BLaER1 (cell line): ENCODE measurements around the gene PPP6R1.

ENCODE experiments used
- H3K27ac ChIP-seq: shearing (Covaris generic); formaldehyde crosslinking; 2 replicates; pipeline ENCODE4 v1.8.1; 2022
- H3K27me3 ChIP-seq: shearing (Covaris generic); formaldehyde crosslinking; 2 replicates; pipeline ENCODE4 v1.8.1; 2022
- H3K36me3 ChIP-seq: shearing (Covaris generic); formaldehyde crosslinking; 2 replicates; pipeline ENCODE4 v1.8.1; 2022
- H3K4me1 ChIP-seq: shearing (Covaris generic); formaldehyde crosslinking; 2 replicates; pipeline ENCODE4 v1.8.1; 2022
- H3K4me2 ChIP-seq: shearing (Covaris generic); formaldehyde crosslinking; 2 replicates; pipeline ENCODE4 v1.8.1; 2022
- H3K4me3 ChIP-seq: shearing (Covaris generic); formaldehyde crosslinking; 2 replicates; pipeline ENCODE4 v1.8.1; 2022
- H3K9ac ChIP-seq: shearing (Covaris generic); formaldehyde crosslinking; 2 replicates; pipeline ENCODE4 v1.8.1; 2022
- H3K9me3 ChIP-seq: shearing (Covaris generic); formaldehyde crosslinking; 2 replicates; pipeline ENCODE4 v1.8.1; 2022
- H4K20me1 ChIP-seq: shearing (Covaris generic); formaldehyde crosslinking; 2 replicates; pipeline ENCODE4 v1.8.1; 2022
- Cebpa-rat ChIP-seq: shearing (Covaris generic); IDR thresholded peaks from 2 replicates; pipeline ENCODE4 v1.8.1; 2022

PPP6R1 gene

DNA sequence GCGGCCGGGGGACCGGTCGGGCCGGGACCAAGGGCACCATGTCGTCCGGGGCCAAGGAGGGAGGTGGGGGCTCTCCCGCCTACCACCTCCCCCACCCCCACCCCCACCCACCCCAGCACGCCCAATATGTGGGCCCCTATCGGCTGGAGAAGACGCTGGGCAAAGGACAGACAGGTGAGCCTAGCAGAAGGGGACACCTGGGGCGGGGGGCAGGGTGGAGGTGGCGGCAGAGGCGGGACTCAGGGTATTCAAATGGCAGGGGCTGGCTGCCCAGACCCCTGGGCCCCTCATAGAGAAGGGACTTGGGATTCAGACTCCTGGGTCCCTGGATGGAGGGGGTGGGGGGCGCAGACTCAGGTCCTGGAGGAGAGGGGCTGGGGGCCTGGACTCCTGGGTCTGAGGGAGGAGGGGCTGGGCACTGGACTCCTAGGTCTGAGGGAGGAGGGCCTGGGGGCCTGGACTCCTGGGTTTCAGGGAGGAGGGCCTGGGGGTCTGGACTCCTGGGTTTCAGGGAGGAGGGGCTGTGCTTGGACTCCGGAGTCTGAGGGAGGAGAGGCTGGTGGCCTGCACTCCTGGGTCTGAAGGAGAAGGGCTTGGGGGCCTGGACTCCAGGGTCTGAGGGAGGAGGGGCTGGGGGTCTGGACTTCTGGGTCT lies 25.7 kb upstream of the PPP6R1 start:
- H3K36me3 ChIP-seq: peaks cover 22% of the 10 kb centered on the region
- peaks cover 44% of the 10 kb centered on the region for H3K4me1 ChIP-seq
- peak overlapping the region; percentile 82 for H3K4me2 ChIP-seq
- H3K27me3 ChIP-seq: no peaks in the 10 kb centered on the region
- H4K20me1 ChIP-seq: no peaks in the 10 kb centered on the region
- peak overlapping the region; percentile 68 for H3K27ac ChIP-seq
- no peaks in the 10 kb centered on the region for H3K9me3 ChIP-seq
- peak overlapping the region; percentile 63 for H3K4me3 ChIP-seq
- peak overlapping the region; percentile 68 for H3K9ac ChIP-seq
- TF ChIP-seq Cebpa-rat: no peak

DNA sequence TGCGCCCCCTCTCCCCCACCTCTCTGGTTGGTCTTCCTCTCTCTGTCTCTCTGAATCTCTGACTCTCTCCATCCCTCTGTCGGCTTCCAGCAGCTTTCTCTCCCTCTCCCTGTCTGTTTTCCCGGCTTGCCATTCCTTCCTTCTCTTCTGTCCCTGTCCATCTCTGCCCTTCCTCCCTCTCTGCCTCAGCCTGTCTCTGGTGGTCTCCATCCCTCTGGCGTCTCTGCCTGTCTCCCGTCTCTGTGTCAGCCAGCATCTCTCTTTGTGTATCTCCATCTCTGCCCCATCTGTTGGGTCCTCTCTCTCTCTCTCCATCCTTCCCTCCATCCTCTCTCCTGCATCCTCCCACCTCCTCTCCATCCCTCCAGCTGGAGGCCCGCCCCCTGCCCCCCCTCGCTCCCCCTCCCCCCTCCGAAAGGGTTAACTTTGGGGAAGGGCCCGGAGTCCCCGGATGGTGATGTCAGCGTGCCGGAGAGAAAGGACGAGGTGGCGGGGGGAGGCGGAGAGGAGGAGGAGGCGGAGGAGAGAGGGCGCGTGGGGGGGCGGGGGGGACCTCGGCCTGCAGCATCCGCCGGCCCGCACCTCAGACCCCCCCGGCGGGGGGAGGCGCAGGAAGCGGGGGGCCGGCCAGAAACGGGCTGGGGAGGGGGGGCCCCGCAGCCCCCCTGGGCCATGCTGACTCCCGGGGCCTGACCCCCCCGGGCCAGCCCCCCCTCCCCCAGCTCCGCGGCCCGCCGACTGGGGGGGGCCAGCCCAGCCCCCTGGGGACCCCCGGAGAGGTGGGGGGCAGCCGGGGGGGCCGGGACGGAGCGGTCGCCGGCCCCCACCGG lies 24.9 kb upstream of the PPP6R1 start, which contains the start of gene BRSK1:
BRSK1 (plus strand) TSS at position 450 of the 830 bp plus-strand sequence. CDS start 446 bp downstream, outside the sequence.
- Histone ChIP-seq H3K9ac (peak within 1 kb of the TSS; percentile 68), H3K9me3 (no peaks in the 10 kb centered on the region), H3K27ac (peak within 1 kb of the TSS; percentile 68), H3K27me3 (no peaks in the 10 kb centered on the region), H3K4me3 (peak within 1 kb of the TSS; percentile 63), H3K4me1 (peaks cover 51% of the 10 kb centered on the region), H3K36me3 (peaks cover 14% of the 10 kb centered on the region; the same call in 1 of the 2 replicates), H3K4me2 (peak within 1 kb of the TSS; percentile 82), H4K20me1 (no peaks in the 10 kb centered on the region)
- TF ChIP-seq Cebpa-rat: no peak

DNA sequence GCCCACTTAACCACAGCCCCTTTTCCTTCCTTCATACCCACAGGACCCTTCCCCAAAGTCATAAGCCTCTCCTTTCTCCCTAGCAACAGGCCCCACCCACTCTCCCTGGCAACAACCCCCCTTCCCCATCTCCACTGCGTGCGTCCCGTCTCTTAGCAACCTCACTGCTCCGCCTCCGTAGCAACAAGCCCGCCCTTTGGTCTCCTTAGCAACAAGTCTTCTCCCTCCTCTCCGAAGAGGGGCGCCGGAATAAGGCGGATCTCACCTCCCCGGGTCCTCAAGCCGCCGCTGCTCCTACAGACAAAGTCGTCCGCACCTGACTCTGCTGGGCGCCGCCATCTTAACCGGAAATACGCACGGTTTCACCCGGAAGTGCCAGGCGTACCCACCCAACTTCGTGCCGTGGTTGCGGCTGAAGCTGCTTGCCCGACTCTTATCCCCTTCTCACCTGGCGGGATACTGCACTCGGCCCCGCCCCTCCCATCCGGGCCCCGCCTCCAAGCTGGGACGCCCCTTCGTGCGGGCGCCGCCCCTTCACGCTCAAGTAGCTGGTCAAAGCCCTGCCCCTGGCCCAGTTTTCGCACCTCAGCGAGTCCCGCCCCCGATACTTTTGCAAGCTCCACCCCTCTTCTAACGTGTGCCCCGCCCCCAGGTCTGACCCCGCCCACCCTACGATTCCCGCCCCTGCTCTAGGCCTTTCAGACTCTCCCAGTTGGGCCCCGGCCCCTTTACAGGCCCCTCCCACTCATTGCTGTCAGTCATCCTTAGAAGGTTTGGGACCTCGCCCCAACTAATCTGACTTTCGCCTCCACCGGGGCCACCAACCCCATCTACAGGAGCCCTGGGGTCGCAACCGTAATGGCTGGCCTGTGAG lies 21.2 kb upstream of the PPP6R1 start, which contains the start of gene HSPBP1:
HSPBP1 (minus strand) TSS at position 341 of the 874 bp plus-strand sequence. CDS start 502 bp downstream, outside the sequence.
- Histone ChIP-seq H4K20me1 (no peaks in the 10 kb centered on the region), H3K4me3 (peak within 1 kb of the TSS; percentile 69), H3K27me3 (no peaks in the 10 kb centered on the region), H3K27ac (peak within 1 kb of the TSS; percentile 83), H3K36me3 (peaks cover 19% of the 10 kb centered on the region), H3K9ac (peak within 1 kb of the TSS; percentile 74), H3K4me1 (peaks cover 67% of the 10 kb centered on the region), H3K4me2 (peak within 1 kb of the TSS; percentile 97), H3K9me3 (no peaks in the 10 kb centered on the region)
- no peak for TF ChIP-seq Cebpa-rat

DNA sequence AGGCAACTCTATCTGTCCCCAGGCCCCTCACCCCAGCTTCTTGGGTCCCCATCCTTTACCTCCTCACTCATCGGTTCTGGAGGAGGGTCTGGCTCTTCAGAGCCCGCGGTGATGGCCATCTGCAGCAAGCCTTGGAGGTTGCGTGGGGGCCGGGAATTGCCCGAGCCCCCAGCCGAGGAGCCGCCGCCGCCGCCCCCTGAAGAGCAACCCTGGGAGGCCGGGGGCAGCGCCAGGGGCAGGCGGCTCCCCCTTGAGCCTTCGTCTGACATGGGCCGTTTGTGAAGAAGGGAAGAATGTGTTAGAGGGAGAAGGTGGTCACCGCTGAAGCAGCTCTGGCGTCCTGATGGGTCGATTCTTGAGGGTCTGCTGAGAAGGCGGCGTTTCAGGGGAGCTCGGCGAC lies 20.5 kb upstream of the PPP6R1 start:
- Histone ChIP-seq H3K27me3 (no peaks in the 10 kb centered on the region), H3K9ac (peak overlapping the region; percentile 74; the same call in 1 of the 2 replicates), H3K9me3 (no peaks in the 10 kb centered on the region), H3K36me3 (peaks cover 26% of the 10 kb centered on the region), H3K4me3 (peak overlapping the region; percentile 69), H3K27ac (peak overlapping the region; percentile 83), H4K20me1 (no peaks in the 10 kb centered on the region), H3K4me2 (peak overlapping the region; percentile 97), H3K4me1 (peaks cover 65% of the 10 kb centered on the region)
- TF ChIP-seq Cebpa-rat: no peak

DNA sequence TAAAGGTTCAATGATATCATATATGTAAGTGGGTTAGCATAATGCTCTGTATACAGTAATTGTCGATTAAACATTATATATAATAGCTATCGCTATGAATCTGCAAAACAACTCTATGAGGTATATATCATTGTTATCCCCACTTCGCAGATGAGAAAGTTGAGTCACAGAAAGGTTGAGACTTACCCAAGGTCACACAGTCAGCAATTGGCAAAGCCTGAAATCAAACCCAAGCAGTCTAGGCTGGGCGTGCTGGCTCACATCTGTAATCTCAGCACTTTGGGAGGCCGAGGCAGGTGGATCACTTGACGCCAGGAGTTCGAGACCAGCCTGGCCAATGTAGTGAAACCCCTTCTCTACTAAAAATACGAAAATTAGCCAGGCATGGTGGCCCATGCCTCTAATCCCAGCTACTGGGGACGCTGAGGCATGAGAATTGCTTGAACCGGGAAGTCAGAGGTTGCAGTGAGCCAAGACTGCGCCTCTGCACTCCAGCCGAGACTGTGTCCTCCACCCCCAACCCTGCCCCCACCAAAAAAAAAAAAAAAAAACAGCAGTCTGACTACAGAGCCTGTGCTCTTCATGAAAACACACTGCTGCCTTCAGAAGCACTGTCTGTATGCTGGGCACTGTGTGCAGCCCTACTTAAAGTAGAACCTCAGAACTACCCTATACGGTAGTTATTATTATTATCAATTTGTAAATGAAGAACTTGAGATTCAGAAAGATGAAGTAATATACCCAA lies 19.7 kb upstream of the PPP6R1 start:
- Histone ChIP-seq H3K4me3 (no peak overlapping the region), H3K4me1 (peaks cover 64% of the 10 kb centered on the region), H3K4me2 (peak overlapping the region; percentile 97; the same call in 1 of the 2 replicates), H3K27ac (no peak overlapping the region), H4K20me1 (no peaks in the 10 kb centered on the region), H3K36me3 (peaks cover 32% of the 10 kb centered on the region), H3K27me3 (no peaks in the 10 kb centered on the region), H3K9me3 (no peaks in the 10 kb centered on the region), H3K9ac (no peak overlapping the region)
- no peak for TF ChIP-seq Cebpa-rat

DNA sequence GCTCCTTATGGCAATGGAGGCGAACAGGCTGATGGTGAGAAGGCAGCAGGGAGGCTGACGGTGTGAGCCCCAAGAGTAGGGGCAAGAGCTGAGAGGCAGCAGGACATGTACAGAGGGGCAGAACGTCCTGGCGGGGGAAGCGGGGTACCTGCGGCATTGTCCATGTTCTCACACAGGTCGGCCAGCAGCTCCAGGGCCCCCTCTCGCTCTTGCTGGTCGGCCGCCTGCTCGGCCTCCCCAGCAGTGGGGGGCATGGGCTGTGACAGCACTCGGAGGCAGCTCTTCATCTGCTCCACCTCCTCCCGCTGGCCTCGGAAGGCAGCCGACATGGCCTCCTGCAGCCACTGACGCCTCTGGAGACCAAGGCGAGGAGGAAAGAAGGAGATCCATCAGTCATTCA lies 18.7 kb upstream of the PPP6R1 start:
- Histone ChIP-seq H3K4me1 (peaks cover 53% of the 10 kb centered on the region), H3K9me3 (no peaks in the 10 kb centered on the region), H3K27ac (no peak overlapping the region), H3K4me2 (no peak overlapping the region; the same call in 1 of the 2 replicates), H3K27me3 (no peaks in the 10 kb centered on the region), H3K9ac (no peak overlapping the region), H4K20me1 (no peaks in the 10 kb centered on the region), H3K4me3 (no peak overlapping the region), H3K36me3 (peaks cover 42% of the 10 kb centered on the region)
- TF ChIP-seq Cebpa-rat: no peak

DNA sequence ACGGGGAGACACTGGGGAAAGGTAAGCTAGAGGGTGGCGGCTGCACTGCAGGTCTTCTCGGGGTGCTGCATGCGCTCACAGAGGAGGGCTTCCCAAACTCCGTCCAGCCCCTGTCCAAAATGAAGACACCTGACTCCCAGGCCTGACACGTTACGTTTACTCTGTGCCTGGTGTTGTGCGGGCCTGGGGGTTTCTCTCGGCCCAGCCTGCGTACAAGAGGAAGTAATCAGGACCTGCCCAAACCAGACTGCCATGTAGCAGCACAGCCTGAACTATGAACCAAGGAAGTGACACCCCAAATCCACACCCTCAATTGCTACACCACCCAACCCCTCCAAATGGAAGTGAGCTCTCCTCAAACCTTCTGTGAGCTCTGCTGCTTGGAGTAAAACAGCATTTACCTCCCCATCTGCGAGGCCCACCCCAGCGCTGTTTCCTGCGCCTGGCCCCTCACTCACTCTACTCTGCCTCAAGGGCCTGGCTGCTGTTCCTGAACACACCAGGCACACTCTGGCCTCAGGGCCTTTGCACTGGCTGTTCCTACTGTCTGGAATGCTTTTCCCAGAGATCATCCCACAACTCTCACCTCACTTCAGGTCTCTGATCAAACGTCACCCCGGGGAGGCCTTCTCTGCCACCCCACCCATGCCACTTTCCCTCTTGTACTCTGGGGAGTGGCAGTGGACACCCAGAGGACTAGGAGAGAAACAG lies 18.1 kb upstream of the PPP6R1 start:
- Histone ChIP-seq H3K4me2 (peak overlapping the region; percentile 37), H3K27me3 (no peaks in the 10 kb centered on the region), H3K9me3 (no peaks in the 10 kb centered on the region), H3K4me1 (peaks cover 50% of the 10 kb centered on the region), H3K36me3 (peaks cover 49% of the 10 kb centered on the region), H3K9ac (no peak overlapping the region; the same call in 1 of the 2 replicates), H4K20me1 (no peaks in the 10 kb centered on the region), H3K4me3 (no peak overlapping the region), H3K27ac (0 out of 2 replicates have a peak overlapping the region, but pooled peaks have one; percentile 1)
- TF ChIP-seq Cebpa-rat: no peak

DNA sequence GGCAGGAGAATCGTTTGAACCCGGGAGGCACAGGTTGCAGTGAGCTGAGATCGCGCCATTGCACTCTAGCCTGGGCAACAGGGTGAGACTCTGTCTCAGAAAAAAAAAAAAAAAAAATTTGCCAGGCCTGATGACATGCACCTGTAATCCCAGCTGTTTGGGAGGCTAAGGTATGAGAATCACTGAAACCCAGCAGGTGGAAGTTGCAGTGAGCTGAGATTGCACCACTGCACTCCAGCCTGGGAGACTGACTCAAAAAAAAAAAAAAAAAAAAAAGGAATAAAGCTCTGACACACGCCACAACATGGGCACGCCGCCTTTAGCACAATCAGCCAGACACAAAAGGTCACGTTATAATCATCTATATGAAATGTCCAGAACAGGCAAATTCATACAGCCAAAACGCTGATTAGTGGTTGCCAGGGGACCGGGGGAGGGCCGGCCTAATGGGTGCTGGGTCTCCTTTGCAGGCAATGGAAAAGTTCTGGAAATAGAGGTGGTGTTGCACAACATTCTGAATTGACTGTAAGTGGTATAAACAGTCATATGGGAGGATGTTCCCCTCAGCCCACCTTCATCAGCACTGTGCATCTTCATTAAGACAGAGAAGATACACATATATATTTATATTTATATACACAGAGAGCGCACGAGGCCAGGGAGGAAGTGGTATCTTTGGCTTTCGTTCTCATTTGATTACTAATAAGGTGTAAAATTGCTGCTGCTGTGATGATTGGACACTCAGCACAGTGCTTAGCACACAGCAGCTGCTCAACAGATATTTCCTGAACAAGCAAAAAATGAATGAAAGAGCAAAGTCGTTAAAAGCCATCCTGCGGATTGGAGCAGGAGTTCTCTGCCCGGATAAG lies 17.3 kb upstream of the PPP6R1 start:
- no peak for TF ChIP-seq Cebpa-rat
- H4K20me1 ChIP-seq: no peaks in the 10 kb centered on the region
- peak overlapping the region; percentile 37 for H3K4me2 ChIP-seq
- H3K4me3 ChIP-seq: no peak overlapping the region
- 0 out of 2 replicates have a peak overlapping the region, but pooled peaks have one; percentile 1 for H3K27ac ChIP-seq
- peaks cover 42% of the 10 kb centered on the region for H3K4me1 ChIP-seq
- no peak overlapping the region; the same call in 1 of the 2 replicates for H3K9ac ChIP-seq
- H3K36me3 ChIP-seq: peaks cover 56% of the 10 kb centered on the region
- H3K27me3 ChIP-seq: no peaks in the 10 kb centered on the region
- no peaks in the 10 kb centered on the region for H3K9me3 ChIP-seq
